ENCODE data around the gene FXYD6.

- TF ChIP-seq CTCF (IDR thresholded peaks at IDR 0.05) (no peak), POLR2A (IDR thresholded peaks at IDR 0.05) (no peak), POLR2AphosphoS5 (IDR thresholded peaks at IDR 0.05) (peak in 1 of 3 donors; percentile 50), EP300 (IDR thresholded peaks at IDR 0.05) (no peak)
Measured at GRCh38 chr11:117828611-117829368, 47.7 kb downstream of the FXYD6 start.

All from stomach (tissue), 4 donors.